ENCODE measurements around the gene GAS7.

Gene GAS7

DNA sequence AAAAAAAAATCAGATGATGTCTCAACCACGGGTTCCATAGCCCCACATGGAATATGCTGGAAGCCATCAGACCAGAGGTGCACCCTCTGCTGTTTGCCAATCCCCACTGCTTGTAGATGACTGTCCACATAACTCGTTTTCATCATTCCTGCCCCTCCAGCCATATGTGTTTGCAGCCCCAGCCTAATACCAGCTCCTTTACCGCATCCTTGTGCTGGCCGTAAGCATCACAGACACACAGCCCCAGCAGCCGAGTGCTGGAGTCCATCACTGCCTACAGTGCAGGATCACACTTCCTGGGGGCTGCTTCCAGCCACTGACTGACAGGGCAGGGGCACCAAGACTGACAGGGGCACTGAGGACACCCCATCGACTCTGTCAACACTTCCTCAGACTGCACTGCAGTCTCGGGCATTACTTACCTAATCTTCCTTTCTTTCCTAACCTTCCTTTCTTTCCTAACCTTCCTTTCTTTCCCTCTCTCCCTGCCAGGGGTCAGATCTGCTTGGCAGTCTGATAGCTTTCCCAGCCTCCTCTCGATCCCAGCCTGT lies 298.3 kb downstream of the GAS7 start:
- no peak for TF ChIP-seq GABPA (IDR thresholded peaks at IDR 0.05; ENCODE audit: low read depth)
- TF ChIP-seq REST (IDR thresholded peaks at IDR 0.05; ENCODE audit: insufficient replicate concordance, low read depth), result no peak
- no peak for TF ChIP-seq POLR2AphosphoS5 (IDR thresholded peaks at IDR 0.05; ENCODE audit: low read depth)
- no peak for TF ChIP-seq CTCF (IDR thresholded peaks at IDR 0.05; ENCODE audit: insufficient read depth, low read length)
- TF ChIP-seq SPI1 (IDR thresholded peaks at IDR 0.05; ENCODE audit: borderline replicate concordance, low read depth), result no peak
- Histone ChIP-seq H3K4me3 (replicated peaks; ENCODE audit: insufficient read depth, low read length) (no peak overlapping the region), H3K27me3 (ENCODE audit: insufficient read depth, poor library complexity, severe bottlenecking) (no peaks in the 10 kb centered on the region), H3K27ac (replicated peaks) (no peak overlapping the region)
- DNase-seq (ENCODE audit: low read depth in 1 of 2, low spot score in 1 of 2), result no peak

- DNase-seq (ENCODE audit: low read depth in 1 of 2, low spot score in 1 of 2), result no peak
- H3K4me3 ChIP-seq (replicated peaks; ENCODE audit: insufficient read depth, low read length), result no peak overlapping the region
- H3K27ac ChIP-seq (replicated peaks), result no peak overlapping the region
- H3K27me3 ChIP-seq (ENCODE audit: insufficient read depth, poor library complexity, severe bottlenecking), result no peaks in the 10 kb centered on the region
- no peak for TF ChIP-seq POLR2AphosphoS5 (IDR thresholded peaks at IDR 0.05; ENCODE audit: low read depth)
- TF ChIP-seq REST (IDR thresholded peaks at IDR 0.05; ENCODE audit: insufficient replicate concordance, low read depth), result no peak
- no peak for TF ChIP-seq CTCF (IDR thresholded peaks at IDR 0.05; ENCODE audit: insufficient read depth, low read length)
- TF ChIP-seq SPI1 (IDR thresholded peaks at IDR 0.05; ENCODE audit: borderline replicate concordance, low read depth), result no peak
- no peak for TF ChIP-seq GABPA (IDR thresholded peaks at IDR 0.05; ENCODE audit: low read depth)
Observed at GRCh38 chr17:9899280-9900043, 298.9 kb downstream of the GAS7 start.

GRCh38 chr17:9898812-9899211 lies 299.6 kb downstream of the GAS7 start:
- DNase-seq (ENCODE audit: low read depth in 1 of 2, low spot score in 1 of 2), result no peak
- Histone ChIP-seq H3K4me3 (replicated peaks; ENCODE audit: insufficient read depth, low read length) (no peak overlapping the region), H3K27ac (replicated peaks) (no peak overlapping the region), H3K27me3 (ENCODE audit: insufficient read depth, poor library complexity, severe bottlenecking) (no peaks in the 10 kb centered on the region)
- TF ChIP-seq POLR2AphosphoS5 (IDR thresholded peaks at IDR 0.05; ENCODE audit: low read depth), result no peak
- no peak for TF ChIP-seq REST (IDR thresholded peaks at IDR 0.05; ENCODE audit: insufficient replicate concordance, low read depth)
- no peak for TF ChIP-seq SPI1 (IDR thresholded peaks at IDR 0.05; ENCODE audit: borderline replicate concordance, low read depth)
- TF ChIP-seq GABPA (IDR thresholded peaks at IDR 0.05; ENCODE audit: low read depth), result no peak
- no peak for TF ChIP-seq CTCF (IDR thresholded peaks at IDR 0.05; ENCODE audit: insufficient read depth, low read length)
